Activated naive CD4-positive, alpha-beta T cell treated with anti-CD3 and anti-CD28 coated beads, Interleukin-2, amount 50 U/mL, for 16 hours (primary cell): ENCODE data around the gene POLR3E.
"Not testable (repeated sequence)": the region's sequence is repeated elsewhere in the genome, so short reads cannot be mapped to it uniquely, and the experiment has no call there.

Experiments used
- DNase-seq: peaks from one replicate; pipeline ENCODE4 v3.0.0-alpha.2; 2020

POLR3E gene

GRCh38 chr16:22337045-22337444, 39.8 kb downstream of the POLR3E start:
- DNase-seq, result no peak

- DNase-seq, result no peak
Observed at GRCh38 chr16:22337849-22338635, 40.8 kb downstream of the POLR3E start.

- DNase-seq, result no peak
Observed at GRCh38 chr16:22340945-22341344, 43.7 kb downstream of the POLR3E start.

- no peak for DNase-seq
Observed at GRCh38 chr16:22342082-22342481, 44.9 kb downstream of the POLR3E start.

GRCh38 chr16:22346483-22346882, 49.3 kb downstream of the POLR3E start:
- no peak for DNase-seq

- no peak for DNase-seq
Observed at GRCh38 chr16:22347100-22347820, 50.1 kb downstream of the POLR3E start.

- DNase-seq, result no peak
Observed at GRCh38 chr16:22348291-22348690, 51.1 kb downstream of the POLR3E start.

- DNase-seq, result not testable (repeated sequence)
Observed at GRCh38 chr16:22351017-22351416, 53.8 kb downstream of the POLR3E start.

- no peak for DNase-seq
Observed at GRCh38 chr16:22352140-22352539, 54.9 kb downstream of the POLR3E start.

GRCh38 chr16:22352723-22353122, 55.5 kb downstream of the POLR3E start:
- no peak for DNase-seq

GRCh38 chr16:22353191-22353919, 56.1 kb downstream of the POLR3E start:
- no peak for DNase-seq

- DNase-seq, result no peak
Observed at GRCh38 chr16:22353933-22354541, 56.8 kb downstream of the POLR3E start.

GRCh38 chr16:22355487-22355908, 58.3 kb downstream of the POLR3E start:
- DNase-seq, result no peak

- no peak for DNase-seq
Observed at GRCh38 chr16:22356930-22357634, 59.9 kb downstream of the POLR3E start.

- DNase-seq, result no peak
Observed at GRCh38 chr16:22357635-22357971, 60.4 kb downstream of the POLR3E start.

GRCh38 chr16:22358000-22358399, 60.8 kb downstream of the POLR3E start:
- no peak for DNase-seq

GRCh38 chr16:22359679-22360078, 62.5 kb downstream of the POLR3E start:
- DNase-seq, result no peak

- DNase-seq, result no peak
Observed at GRCh38 chr16:22360963-22361659, 63.9 kb downstream of the POLR3E start.

GRCh38 chr16:22364241-22364640, 67.0 kb downstream of the POLR3E start:
- no peak for DNase-seq

- DNase-seq, result no peak
Observed at GRCh38 chr16:22366371-22366770, 69.2 kb downstream of the POLR3E start.

- no peak for DNase-seq
Observed at GRCh38 chr16:22366889-22367288, 69.7 kb downstream of the POLR3E start.
